ENCODE results near the gene MACROD2. TPM values are rescaled to one million over a fixed set of nuclear protein-coding genes. Genes with fewer than 3 reads are reported as not detected.

MACROD2 gene
- total and polyA plus RNA-seq, 2 of the 4 experiments (the other 2 are of a cell fraction), result not detected

- BruUV-seq (replicated peaks), result no TSS peak
- no peak overlapping the region for H3K56ac ChIP-seq (ENCODE audit: extremely low read depth, insufficient read depth, low read length)
- no peaks in the 10 kb centered on the region for H3K79me1 ChIP-seq (ENCODE audit: low read depth in 1 of 2, low read length in 2 of 2)
- no peak overlapping the region for H2BK15ac ChIP-seq (ENCODE audit: low read depth, low read length)
- DNase-seq (peak; percentile 36), ATAC-seq (ENCODE audit: low read depth) (peak; percentile 57)
- H3K18ac ChIP-seq (ENCODE audit: low read depth, low read length), result no peak overlapping the region
- no peak overlapping the region for H2AK9ac ChIP-seq (replicated peaks; ENCODE audit: low read depth, low read length, poor library complexity)
- H3K9me1 ChIP-seq (ENCODE audit: insufficient read depth, low read length), result no peaks in the 10 kb centered on the region; the same call in 1 of the 2 replicates
- H2BK20ac ChIP-seq (ENCODE audit: low read depth, low read length), result no peak overlapping the region
- no peak overlapping the region for H2AK5ac ChIP-seq (ENCODE audit: low read depth, low read length)
- no peak overlapping the region for H3K14ac ChIP-seq (replicated peaks; ENCODE audit: low read depth, low read length)
- TF ChIP-seq FOS (IDR thresholded peaks at IDR 0.05; ENCODE audit: low read depth, low read length) (no peak), USF2 (IDR thresholded peaks at IDR 0.05; ENCODE audit: low read depth, low read length) (no peak), CHD1 (IDR thresholded peaks at IDR 0.05; ENCODE audit: low read depth, low read length) (no peak), MAFK (IDR thresholded peaks at IDR 0.05; ENCODE audit: low read depth, low read length) (no peak)
- no peak overlapping the region for H3K23ac ChIP-seq (ENCODE audit: low read depth, low read length)
- no peaks in the 10 kb centered on the region for H4K20me1 ChIP-seq (ENCODE audit: insufficient read depth, low read length)
- no peak overlapping the region for H2BK5ac ChIP-seq (ENCODE audit: low read depth, low read length, poor library complexity, severe bottlenecking)
- no peak overlapping the region for H3K27ac ChIP-seq (ENCODE audit: insufficient read depth, low read length)
- in situ Hi-C loops (cut with MboI; ENCODE audit: low sequenced_read_pairs), result no loop called here
- no peak overlapping the region for H3K9ac ChIP-seq (ENCODE audit: low read depth, low read length)
- intact Hi-C loops (cut with micrococcal nuclease), result no loop called here
- no peak overlapping the region for H3K4me3 ChIP-seq (ENCODE audit: insufficient read depth, low read depth, low read length)
- dilution Hi-C loops (cut with HindIII; ENCODE audit: low sequenced_read_pairs, unreplicated experiment), result no loop called here
- H3K4me2 ChIP-seq (ENCODE audit: low read depth, low read length), result no peak overlapping the region; the same call in 1 of the 2 replicates
- no peak overlapping the region for H4K91ac ChIP-seq (ENCODE audit: insufficient read depth, low read depth, low read length)
- no peaks in the 10 kb centered on the region for H3K36me3 ChIP-seq (ENCODE audit: control insufficient read depth, insufficient read depth, low read length)
- ChIA-PET POLR2A (ENCODE audit: unreplicated experiment) (no interaction called here), CTCF (no interaction called here)
- no peak overlapping the region for H4K8ac ChIP-seq (ENCODE audit: low read depth in 2 of 2, low read length in 2 of 2)
- H3K4ac ChIP-seq (ENCODE audit: low read depth, low read length), result no peak overlapping the region
- no peaks in the 10 kb centered on the region for H3K9me3 ChIP-seq (ENCODE audit: control insufficient read depth, insufficient read depth, low read length)
- no peaks in the 10 kb centered on the region for H3K27me3 ChIP-seq (ENCODE audit: control insufficient read depth, insufficient read depth, low read length)
- no peak overlapping the region for H2AFZ ChIP-seq (replicated peaks; ENCODE audit: low read length, poor library complexity)
- H4K5ac ChIP-seq (ENCODE audit: low read depth, low read length), result no peak overlapping the region
- H3K4me1 ChIP-seq (ENCODE audit: control insufficient read depth, insufficient read depth, low read length), result no peaks in the 10 kb centered on the region
- H2BK120ac ChIP-seq (ENCODE audit: low read depth, low read length), result no peak overlapping the region
Observed at GRCh38 chr20:14406495-14406894, 411.2 kb downstream of the MACROD2 start.

All from IMR-90 (cell line).